Ramos (cell line): ENCODE measurements around the gene NCOA7.
"Not testable (repeated sequence)": the region's sequence is repeated elsewhere in the genome, so short reads cannot be mapped to it uniquely, and the experiment has no call there.

Experiments used
- in situ Hi-C: fragments of 300-500 bp; cut with MboI; formaldehyde crosslinking; loops from one replicate; pipeline ENCODE4 v1.14.3; 2022; ENCODE audit warnings: low sequenced_read_pairs; ENCODE audit not compliant: unreplicated experiment

Gene NCOA7

DNA sequence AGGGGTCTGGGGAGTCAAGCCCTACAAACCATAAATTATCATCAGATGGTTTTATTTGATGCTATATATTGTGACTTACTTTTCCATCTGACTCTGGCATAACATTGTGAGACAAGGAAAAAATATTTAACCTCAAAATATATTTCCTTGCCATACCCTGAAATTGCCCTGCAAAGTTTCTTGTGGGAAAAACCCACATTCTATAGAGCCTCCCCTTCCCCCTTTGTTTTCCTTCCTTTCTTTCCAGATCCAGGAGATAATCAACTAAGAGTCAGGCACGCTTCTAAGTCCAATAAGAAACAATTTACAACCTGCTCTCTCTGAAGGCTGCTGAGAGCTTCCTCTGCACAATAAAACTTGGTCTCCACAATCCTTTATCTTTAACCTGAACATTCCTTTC, 148.3 kb downstream of the NCOA7 start:
- in situ Hi-C loops: no loop called here

DNA sequence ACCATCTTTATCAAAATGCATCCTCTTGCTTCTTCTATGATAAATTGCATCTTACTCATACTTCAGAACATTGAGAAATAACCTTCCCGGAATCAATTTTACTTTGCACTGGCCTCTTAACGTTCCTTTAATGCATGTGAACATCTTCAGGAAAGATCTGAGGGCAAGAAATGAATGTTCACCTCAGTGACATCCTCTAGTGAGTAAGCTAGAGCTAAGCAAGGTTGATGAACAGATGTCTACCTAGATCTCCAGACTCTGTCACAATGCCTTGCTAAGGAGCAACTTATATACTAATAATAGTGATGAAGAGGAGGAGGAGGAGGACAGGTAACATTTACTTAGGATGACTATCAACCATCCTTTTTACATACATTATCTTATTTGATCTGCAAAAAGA, 149.0 kb downstream of the NCOA7 start:
- in situ Hi-C loops: no loop called here

DNA sequence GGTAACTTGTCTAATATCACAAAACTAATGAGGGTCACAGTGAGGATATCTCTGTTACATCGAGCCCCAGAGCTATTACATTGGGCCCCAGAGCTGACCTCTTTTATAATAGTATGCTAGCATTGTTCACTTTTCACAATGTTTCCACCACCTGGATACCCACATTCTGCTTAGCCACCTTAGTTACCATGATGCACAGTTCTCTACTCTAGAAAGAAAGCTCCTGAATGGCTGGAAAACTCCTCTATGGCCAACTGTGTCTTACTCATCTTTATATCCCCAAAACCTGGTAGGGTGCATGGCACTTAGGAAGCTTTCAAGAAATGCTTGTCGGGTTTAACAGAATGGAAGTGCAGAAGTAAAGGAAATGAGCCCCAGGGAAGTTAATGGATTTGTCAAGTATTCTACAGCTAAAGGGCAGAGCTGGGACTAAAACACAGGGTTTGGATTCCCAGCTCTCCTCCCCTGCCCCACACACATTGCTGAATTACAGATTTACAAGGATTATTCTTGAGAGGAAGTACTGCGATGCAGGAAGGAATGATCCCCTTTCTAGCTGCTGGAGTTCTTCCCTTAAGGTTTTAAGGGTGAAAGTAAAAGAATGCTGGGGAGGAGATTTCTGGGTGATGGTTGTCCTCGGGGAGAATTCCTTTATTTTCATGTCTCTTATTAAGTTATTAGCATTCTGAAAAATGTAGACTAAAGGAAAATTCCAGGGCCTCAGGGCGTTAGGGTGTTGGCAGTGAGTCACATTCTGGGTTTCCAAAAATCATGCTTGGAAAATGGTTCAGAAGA, 149.7 kb downstream of the NCOA7 start:
- in situ Hi-C loops: no loop called here

DNA sequence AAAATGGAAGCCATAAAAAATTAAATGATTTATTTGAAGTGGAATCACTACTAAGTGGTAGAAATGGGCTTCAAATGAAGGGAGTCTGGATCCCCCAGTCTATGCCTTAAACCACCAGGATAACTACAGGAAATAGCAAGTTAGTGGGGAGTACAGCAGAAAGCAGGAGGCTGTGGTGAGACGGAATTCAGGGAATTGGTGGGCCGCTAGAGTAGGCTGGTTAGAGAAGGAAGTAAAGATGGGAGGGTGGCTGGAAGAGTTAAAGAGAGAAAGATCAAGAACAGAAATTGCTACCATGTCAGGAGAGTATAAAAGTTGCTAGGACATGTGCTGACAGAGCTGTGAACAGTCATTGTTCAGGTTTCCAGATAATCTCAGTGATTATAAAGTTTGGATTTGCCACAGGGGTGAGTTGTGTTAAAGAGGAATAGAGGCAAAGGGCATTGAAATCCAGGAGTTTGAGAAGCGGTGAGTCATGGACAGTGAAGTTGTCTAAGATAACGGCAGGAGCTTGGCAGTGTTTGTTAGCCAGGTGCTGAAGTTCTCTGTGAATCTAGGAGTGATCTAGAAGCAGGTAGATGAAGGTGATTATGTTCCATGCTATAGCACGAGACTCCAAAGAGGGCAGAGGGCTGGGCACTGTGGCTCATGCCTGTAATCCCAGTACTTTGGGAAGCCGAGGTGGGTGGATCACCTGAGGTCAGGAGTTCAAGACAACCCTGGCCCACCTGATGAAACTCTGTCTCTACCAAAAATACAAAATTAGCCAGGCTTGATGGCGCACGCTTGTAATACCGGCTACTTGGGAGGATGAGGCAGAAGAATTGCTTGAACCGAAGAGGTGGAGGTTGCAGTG, 152.1 kb downstream of the NCOA7 start:
- in situ Hi-C loops: no loop called here

DNA sequence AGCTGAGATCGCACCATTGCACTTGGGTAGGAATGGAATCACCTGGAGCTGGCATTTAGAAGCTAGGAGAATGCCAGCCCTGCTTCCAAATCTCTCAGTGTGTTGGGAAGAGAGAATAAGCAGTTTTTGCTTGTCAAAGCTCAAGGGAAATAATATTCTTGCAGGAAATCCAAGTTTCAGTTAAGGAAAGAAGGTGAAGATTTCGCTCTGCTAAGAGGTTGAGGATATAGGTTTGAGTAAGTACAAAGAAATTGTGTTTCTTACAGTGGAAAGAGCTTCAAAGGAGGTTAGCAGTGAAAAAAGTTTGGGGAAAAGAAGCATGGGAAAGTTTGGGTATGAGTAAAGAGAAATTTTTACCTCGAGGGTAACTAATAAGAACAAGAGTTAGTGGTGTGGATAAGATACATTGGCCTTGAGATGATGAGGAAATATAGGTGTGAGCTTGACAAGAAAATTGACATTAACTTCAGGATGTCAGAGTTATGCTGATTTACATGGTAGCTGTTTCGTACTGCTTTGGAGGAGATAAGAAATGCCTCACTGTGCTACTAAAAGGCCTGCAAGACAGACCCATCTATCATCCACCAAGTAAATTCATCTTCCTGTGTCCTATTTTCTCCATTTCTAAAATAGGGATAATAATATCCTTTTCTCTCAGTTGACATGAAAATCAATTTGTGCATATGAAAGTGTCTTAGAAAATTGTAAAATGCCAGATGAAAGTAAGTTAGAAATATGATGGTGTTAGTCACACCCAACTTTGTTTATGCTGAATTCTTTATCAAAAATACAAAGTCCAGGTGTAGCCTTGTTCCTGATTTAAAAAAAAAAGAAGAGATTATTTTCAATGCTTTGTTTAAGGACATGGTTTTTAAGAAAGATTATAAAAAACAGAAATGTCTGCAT, 153.0 kb downstream of the NCOA7 start:
- in situ Hi-C loops: no loop called here

DNA sequence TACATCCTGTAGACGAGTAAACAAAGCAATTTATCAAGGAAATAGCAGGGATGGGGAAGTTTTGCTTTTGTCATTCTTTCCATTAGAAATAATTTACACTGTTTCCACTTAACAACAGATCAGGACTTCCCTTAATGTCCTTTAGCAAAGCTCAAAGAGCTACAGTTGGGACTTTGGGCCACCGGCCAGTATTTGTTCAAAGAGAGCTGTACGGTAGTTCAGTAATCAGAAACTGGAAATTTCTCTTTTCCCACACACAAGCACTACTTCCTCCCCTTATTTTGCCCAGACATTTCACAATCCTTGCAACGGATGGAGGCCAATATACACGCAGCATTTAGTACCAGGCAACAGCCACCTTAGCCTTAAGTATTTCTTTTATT, 153.7 kb downstream of the NCOA7 start:
- in situ Hi-C loops: no loop called here

DNA sequence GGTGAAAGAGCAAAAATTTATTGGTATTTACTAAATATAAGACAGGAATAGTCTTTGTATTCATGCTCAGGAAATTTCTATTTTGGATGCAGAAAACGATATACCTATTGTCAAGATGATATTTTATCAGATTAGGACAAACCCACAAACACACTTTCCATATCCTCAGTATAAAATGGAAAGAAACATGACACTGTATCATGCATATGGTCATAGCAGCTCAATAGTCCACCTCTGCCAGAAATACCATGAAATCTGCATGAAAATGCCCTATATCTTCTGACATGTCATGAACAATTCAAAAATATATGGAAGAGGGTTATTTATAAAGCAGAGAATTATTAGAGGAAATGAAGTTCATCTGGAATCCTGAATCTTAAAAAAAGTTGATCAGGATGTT, 154.1 kb downstream of the NCOA7 start:
- in situ Hi-C loops: no loop called here

DNA sequence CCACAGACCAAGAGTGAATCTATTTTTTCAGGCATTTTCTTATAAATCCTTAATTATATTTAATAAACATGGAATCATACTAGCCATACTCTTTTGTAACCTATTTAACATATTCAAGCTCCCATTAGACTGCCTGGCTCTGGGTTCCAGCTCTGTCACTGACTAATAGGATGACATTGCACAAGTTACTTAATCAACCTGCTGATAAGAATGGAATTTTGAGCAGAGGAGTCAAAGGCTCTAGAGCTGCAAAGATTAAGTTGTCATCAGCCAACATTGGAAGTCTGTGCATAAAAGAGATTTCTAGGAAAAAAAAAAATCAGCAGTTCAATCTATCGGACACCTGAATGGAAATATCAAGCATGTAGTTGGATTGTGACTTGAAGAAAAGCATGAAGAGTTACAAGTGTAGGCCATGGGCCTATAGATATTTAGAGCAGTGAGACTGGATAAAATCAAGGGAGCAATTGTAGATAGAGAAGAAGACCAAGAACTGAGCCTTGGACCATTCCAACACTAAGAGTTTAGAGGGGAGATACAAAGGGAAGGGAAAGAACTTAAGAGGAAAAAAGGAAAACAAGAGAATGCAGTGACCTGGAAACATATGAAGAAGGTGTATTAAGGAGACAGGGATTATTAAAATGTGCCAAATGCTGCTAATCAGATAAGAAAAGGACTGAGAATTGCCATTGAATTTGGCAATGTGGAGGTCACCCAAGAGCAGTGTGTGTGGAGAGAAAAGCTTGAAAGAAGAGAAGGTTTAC, 154.8 kb downstream of the NCOA7 start:
- in situ Hi-C loops: no loop called here

DNA sequence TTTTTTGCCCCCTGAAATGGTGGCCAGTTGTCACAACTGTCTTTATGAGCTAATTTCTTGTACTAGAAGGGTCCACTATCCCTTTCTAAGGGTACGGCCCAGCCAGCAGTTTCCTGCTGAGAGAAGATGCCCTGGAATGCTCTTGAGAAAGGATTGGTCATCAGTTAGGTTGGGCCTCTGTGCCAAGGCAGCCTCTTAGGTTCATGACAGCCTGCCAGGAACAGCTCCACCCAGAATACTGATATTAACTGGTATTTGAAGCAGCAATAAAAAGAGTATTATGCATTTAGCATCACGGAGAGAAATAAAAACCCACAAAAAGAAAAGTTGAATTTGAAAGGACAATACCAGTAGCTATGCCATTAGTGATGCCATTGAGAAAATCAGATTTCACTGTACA, 156.9 kb downstream of the NCOA7 start:
- in situ Hi-C loops: no loop called here

DNA sequence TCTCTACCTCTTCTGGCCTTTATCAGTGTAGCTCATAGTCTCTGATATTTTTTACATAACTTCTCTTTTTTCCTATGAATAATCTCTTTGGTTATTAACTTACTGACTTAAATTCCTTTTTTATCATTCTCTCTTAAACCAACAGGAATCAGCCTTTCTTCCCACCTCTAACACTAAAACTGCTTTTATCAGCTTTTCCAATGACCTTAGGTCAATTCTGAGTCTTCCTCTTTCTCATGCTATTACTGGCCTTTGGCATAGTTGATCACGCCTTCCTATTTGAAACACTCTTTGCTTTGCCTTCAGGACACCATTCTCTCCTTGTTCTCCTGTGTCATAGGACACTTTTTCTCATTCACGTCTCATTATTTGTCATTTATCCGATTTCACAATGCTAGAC, 157.7 kb downstream of the NCOA7 start:
- in situ Hi-C loops: no loop called here

DNA sequence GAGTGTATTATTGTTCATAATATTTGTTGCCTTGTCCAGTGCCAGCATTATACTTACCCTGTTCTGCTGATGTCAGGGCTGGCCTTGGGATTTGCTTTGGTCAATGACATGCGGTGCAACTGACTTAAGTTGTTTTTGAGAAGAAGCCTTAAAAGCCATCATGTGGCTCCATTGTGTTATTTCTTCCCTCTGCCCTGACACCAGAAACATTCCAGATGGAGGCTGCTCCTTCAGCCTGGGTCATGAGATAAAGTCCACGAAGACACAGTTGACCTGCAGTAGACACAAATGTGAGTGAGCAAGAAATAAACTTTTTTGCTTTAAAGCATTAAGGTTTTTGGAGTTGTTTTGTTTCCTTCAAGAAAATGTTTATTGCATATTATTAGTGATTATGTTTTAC, 158.3 kb downstream of the NCOA7 start:
- in situ Hi-C loops: no loop called here

DNA sequence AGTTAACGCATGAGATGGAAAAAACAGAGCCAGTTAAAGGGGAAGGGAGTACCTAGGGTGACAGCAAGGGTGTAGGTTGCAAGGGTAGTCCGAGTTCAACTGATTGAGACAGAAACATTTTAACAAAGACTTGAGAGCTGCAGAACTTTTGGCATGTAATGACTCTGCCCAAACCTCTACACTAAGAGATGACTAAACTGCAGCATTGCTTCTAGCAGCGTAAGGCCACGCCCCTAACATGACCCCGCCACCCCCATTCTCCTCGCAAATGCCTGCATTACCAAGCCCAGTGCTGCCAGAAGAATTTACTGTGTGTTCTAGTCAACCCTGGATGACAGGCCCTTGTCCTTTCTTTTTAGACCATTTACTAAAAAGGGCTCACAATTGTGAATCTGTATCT, 159.5 kb downstream of the NCOA7 start:
- in situ Hi-C loops: no loop called here

DNA sequence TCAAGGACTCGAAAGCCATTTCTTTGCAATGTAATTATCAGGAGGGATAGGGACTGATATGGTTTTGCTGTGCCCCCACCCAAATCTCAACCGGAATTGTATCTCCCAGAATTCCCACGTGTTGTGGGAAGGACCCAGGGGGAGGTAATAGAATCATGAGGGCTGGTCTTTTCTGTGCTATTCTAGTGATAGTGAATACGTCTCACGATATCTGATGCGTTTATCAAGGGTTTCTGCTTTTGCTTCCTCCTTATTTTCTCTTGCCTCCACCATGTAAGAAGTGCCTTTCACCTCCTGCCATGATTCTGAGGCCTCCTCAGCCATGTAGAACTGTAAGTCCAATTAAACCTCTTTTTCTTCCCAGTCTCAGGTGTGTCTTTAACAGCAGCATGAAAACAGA, 160.0 kb downstream of the NCOA7 start:
- in situ Hi-C loops: not testable (repeated sequence)

DNA sequence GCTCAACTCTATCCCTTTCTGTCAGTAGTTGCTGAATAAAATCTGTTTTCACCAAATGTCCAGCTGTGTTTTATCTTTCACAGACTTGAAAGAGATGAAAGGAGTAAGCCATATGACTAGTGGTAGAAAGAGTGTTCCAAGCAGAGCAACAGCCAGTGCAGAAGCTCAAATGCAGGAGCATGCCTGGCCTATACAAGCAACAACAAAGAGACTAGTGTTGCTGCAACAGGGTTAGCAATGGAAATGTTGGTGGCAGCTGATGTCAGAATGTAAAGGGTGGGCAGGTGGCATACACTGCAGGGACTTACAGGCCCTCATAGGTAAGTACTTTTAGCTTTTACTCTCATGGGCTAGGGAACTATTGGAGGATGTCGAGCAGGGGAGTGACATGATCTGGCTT, 160.6 kb downstream of the NCOA7 start:
- in situ Hi-C loops: no loop called here

DNA sequence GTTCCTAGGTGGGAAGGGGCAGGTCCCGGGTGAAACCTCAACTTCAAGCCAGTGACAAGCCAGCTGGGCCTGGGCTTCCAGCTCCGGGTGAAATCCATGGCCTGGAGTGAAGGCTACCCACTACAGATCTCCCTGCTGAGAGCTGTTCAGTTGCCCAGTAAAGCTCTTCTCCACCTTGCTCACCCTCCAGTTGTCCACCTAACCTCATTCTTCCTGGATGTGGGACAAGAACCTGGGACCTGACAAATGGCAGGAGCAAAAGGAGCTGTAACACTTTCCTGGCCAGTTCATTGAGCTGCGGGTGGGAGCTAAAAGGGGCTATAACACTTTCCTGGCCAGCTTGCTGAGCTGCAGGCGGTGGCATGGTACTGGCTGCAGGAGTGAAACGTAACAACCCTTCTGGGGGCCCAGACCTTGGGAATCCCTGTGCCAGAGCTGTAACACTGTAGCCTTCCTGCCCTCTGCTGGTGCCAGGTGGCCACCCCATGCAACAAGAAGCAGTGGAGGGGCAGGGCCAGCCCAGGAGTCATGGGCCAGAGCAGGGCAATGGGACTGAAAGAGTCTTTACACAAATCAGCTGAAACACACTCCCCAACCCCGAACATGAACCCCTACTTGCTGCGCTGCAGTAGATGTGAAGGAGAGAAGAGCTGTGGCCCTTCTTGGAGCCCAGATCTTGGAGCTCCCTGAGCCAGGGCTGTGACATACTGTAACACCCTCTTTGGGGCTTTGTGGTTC, 162.2 kb downstream of the NCOA7 start:
- in situ Hi-C loops: no loop called here

DNA sequence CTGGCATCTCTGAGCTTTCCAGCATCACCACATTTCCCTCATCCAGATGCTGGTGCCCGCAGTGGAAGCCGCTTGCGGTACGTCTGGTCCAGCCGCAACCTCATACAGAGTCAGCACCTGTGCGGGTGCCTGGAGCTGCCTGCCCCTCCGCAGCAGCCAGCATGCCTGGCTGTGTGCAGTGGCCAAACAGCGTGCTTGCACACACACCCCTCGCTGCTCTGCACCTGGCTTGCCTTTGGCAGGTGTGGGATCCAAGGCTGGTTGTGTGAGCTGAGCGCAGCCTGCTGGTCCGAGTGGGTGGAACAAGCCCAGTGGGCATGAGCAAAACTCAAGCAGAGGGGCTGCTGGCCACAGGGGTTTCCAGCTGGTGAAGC, 162.7 kb downstream of the NCOA7 start:
- in situ Hi-C loops: no loop called here

DNA sequence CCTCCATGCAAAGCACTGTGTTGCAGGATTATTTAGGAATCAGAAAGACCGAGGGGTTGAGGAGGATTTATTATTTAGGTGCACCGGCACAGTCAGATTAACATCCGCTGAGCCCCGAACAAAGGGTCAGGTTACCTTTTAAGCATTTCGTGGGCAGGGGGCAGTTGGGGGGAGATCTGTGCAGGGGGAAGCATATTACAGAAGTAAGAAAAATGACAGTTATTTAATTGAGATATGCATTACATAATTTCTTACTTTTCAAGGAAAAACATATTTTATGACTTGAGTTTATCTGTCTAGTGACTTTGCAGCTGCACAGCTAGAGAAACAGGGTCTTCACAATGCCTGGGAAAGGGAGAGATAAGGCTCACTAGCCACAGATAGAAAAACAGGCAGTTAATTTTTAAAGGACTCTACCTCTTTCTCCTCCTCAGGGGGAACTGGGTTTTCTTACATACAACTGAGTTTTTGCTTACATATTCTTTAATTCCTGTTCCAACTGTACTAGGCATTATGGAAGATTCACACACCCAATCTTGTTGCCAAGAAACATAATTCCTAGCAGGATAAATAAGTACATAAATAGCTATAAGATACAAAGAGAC, 164.1 kb downstream of the NCOA7 start:
- in situ Hi-C loops: loop anchor here (5.0 kb wide), 1 partner anchor 168 kb away; no protein-coding TSS in a partner anchor

DNA sequence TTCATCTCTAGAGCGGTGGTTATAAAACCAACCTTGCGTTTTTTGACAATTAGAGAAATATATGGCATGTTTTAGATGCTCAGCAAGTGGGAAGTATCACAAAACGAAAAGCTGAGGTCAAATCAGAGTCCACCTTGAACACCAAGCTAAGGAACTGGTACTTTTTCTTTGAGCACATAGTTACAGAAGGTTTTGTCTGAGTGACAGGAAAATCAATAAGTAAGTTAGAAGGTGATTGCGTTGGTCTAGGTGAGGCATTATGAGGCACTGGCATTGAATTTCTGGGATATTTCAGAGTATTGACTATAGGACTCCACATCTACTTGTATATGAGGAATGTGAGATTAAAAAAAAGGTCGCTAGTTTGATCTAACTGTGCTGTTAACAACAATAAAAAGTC, 165.2 kb downstream of the NCOA7 start:
- in situ Hi-C loops: loop anchor here (5.0 kb wide), 1 partner anchor 169 kb away; no protein-coding TSS in a partner anchor
